Heart left ventricle (tissue), 16 donors: Measurements from ENCODE around the gene OR8B12. TPM values are rescaled to one million over a fixed set of nuclear protein-coding genes. Genes with fewer than 3 reads are reported as not detected.
"Not testable (repeated sequence)": the region's sequence is repeated elsewhere in the genome, so short reads cannot be mapped to it uniquely, and the experiment has no call there.

Source experiments
- ATAC-seq, 4 donors: fragments of 200-7000 bp; cut with Tn5 transposase; one replicate each; pipeline ENCODE4 v1.9.1; 2020 to 2022; ENCODE audit warnings: moderate library complexity in 4 of 4, mild to moderate bottlenecking in 3 of 4, moderate number of reproducible peaks in 1 of 4
- DNase-seq, 5 donors: peaks; one replicate each; pipeline ENCODE4 v3.0.0-alpha.2; 2020
- H3K27ac ChIP-seq, 12 donors: fragments of 200-600 bp; sonication (generic) in 4 of 12; one replicate each; pipeline versions ENCODE4 v1.5.0 to v1.8.0; 2016 to 2022; ENCODE audit warnings: mild to moderate bottlenecking in 2 of 12
- H3K27me3 ChIP-seq, 9 donors: fragments of 200-600 bp; sonication (generic) in 2 of 9; one replicate each; pipeline versions ENCODE4 v1.5.1 to v1.8.0; 2016 to 2022; ENCODE audit warnings: mild to moderate bottlenecking in 3 of 9
- H3K36me3 ChIP-seq, 9 donors: fragments of 200-600 bp; sonication (generic) in 2 of 9; one replicate each; pipeline versions ENCODE4 v1.5.0 to v1.8.0; 2018 to 2022; ENCODE audit warnings: mild to moderate bottlenecking in 2 of 9
- H3K4me1 ChIP-seq, 12 donors: fragments of 200-600 bp; sonication (generic) in 4 of 12; one replicate each; pipeline versions ENCODE4 v1.5.0 to v1.8.0; 2016 to 2022; ENCODE audit warnings: mild to moderate bottlenecking in 3 of 12
- H3K4me3 ChIP-seq, 12 donors: fragments of 200-600 bp; sonication (generic) in 4 of 12; one replicate each; pipeline versions ENCODE4 v1.5.0 to v1.8.0; 2017 to 2022; ENCODE audit warnings: mild to moderate bottlenecking in 9 of 12, moderate library complexity in 4 of 12
- H3K9me3 ChIP-seq, 12 donors: fragments of 200-600 bp; sonication (generic) in 4 of 12; one replicate each; pipeline versions ENCODE4 v1.5.0 to v1.8.0; 2016 to 2022; ENCODE audit warnings: mild to moderate bottlenecking in 1 of 12
- CTCF ChIP-seq, 12 donors: fragments of 200-600 bp; sonication (generic) in 4 of 12; IDR thresholded peaks; one replicate each; pipeline versions ENCODE4 v1.5.0 to v1.8.0; 2018 to 2022; ENCODE audit warnings: antibody characterized with exemption in 12 of 12, mild to moderate bottlenecking in 5 of 12
- POLR2A ChIP-seq, 2 donors: fragments of 450-650 bp; IDR thresholded peaks; one replicate each; pipeline ENCODE4 v1.6.1; 2017; ENCODE audit warnings: antibody characterized with exemption in 2 of 2, mild to moderate bottlenecking in 2 of 2, moderate library complexity in 2 of 2
- WGBS, 4 donors: extraction: QIAGEN DNeasy Blood & Tissue Kit in 2 of 4; methylation state at CpG; one replicate each; pipeline versions ENCODE4 v1.1.5 to v1.1.7; 2013 to 2018; 5-methylcytosine and 5-hydroxymethylcytosine counted together
- intact Hi-C, 10 donors: fragments of 100-400 bp; cut with DNase I; formaldehyde crosslinking; loops; one replicate each; pipeline versions ENCODE4 v1.11.1 to v1.14.2; 2022
- polyA plus RNA-seq, 2 donors: library from polyadenylated mRNA; stranded (reverse); fragments of 200-250 nt; gene quantifications; one replicate each; pipeline ENCODE4 v1.2.3, GENCODE V29; 2013
- total RNA-seq, 9 donors: library from RNA; depleted of rRNA in 2 of 9; stranded (reverse); fragments of >200 nt in 2 of 9; fragmentation: NEBNext Ultra II Directional in 3 of 9; extraction: Animal tissue kit (Norgen Biotek cat#: 25700) in 3 of 9; gene quantifications; one replicate each; pipeline versions ENCODE4 v1.1.0 to v1.2.4, GENCODE V29; 2016 to 2023
- donor health status: ischemic (EF 13 %, LVEDD 7.1; RV severe dilation, severe dysfunction).
- donor health status: healthy with polysubstance abuse.
- donor health status: DM: no; HTN: yes; CAD: no.
- donor health status: DM: no; HTN: no; CAD: no.
- donor health status: ischemic (EF 25% LVEDD 6.9; RV normal size, moderate dysfunction).
- donor health status: ischemic (EF 25% LVEDD 5.7; RV mildly dilated, moderate dysfunction).
- donor health status: healthy.
- donor health status: DM: yes; HTN: yes; CAD: no.
- donor health status: ischemic (EF 35%, LVEDD 5.7; RV mildly dilated, moderate dysfunction).
- donor health status: nonischemic (EF 11% LVEDD 7.7; RV severe dilation, severe dysfunction).
- donor health status: DM: yes; HTN: yes; CAD: no.
- donor health status: PGD.
- donor health status: ischemic (EF 29% LVEDD 5.4; RV normal size, mild dysfunction).
- donor health status: nonischemic (EF 23%, LVEDD 6.1; RV moderate dilation, normal function).

OR8B12 gene
- total and polyA plus RNA-seq, 11 donors = not detected

DNA sequence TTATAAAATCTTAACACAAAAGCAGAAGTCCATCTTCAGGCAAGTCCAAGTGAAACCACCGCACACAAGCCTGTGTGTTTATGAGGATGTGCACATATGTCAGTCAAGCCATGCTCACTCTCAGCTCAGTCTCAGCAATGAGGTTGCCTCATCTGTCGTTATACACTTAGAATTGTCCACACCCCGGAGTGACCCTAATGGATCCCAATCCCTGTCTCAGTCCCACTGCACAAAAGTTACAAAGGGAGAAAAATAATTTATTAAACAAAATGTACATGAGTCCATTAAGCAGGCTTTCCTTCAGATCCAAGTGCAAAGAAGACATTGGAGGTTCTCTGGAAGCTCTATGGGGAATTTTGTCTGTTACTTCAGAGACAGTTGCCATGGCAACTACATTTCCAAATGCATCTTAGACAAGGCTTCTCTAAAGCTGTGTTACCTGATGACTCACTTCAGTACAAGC, 24.4 kb downstream of the OR8B12 start:
- TF ChIP-seq POLR2A (IDR thresholded peaks at IDR 0.05) (no peak), CTCF (IDR thresholded peaks at IDR 0.05) (no peak)
- WGBS, 4 donors = 73 to 83% (median 74%) methylated on average over 3 of the region's 3 CpGs
- Histone ChIP-seq H3K27ac (no peak overlapping the region), H3K27me3 (peaks cover 0 to 4% (median 0%) of the 10 kb centered on the region in 9 donors), H3K36me3 (no peaks in the 10 kb centered on the region), H3K9me3 (no peaks in the 10 kb centered on the region), H3K4me3 (no peak overlapping the region), H3K4me1 (peaks cover 0 to 18% (median 0%) of the 10 kb centered on the region in 12 donors)
- no peak for ATAC-seq
- DNase-seq = no peak
- intact Hi-C loops = no loop called here

DNA sequence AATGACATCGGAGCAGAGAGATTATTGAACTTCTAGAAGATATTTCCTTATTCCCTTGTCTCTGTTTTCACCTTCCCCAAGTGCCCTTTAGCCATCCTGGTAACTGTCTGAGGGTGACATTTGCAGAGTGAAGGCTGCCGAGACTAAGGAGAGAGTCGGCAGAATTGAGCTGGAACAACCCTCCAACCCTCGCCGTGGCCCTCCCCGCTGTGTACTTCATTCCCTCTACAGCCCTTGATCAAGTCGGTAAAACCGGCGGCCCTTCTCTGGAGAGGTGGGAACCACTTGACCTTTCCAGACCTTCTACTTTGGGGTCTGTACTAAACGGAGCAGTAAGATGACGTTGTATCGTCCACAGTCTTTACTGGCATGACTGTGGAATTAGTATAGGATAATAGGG, 26.1 kb downstream of the OR8B12 start:
- TF ChIP-seq CTCF (IDR thresholded peaks at IDR 0.05) (no peak), POLR2A (IDR thresholded peaks at IDR 0.05) (no peak)
- ATAC-seq (no peak), DNase-seq (no peak)
- Histone ChIP-seq H3K9me3 (no peaks in the 10 kb centered on the region), H3K4me1 (peaks cover 0 to 18% (median 0%) of the 10 kb centered on the region in 12 donors), H3K36me3 (no peaks in the 10 kb centered on the region), H3K4me3 (no peak overlapping the region), H3K27me3 (peaks cover 0 to 4% (median 0%) of the 10 kb centered on the region in 9 donors), H3K27ac (no peak overlapping the region)
- 63 to 81% (median 78%) methylated on average over 12 of the region's 12 CpGs for WGBS, 4 donors
- intact Hi-C loops = no loop called here

GRCh38 chr11:124514675-124515074, 28.8 kb downstream of the OR8B12 start:
- intact Hi-C loops, DNase-seq, ATAC-seq, H3K9me3 ChIP-seq, H3K27me3 ChIP-seq, H3K36me3 ChIP-seq, H3K4me3 ChIP-seq, H3K27ac ChIP-seq: not testable (repeated sequence)
- H3K4me1 ChIP-seq = peaks cover 0 to 12% (median 0%) of the 10 kb centered on the region in 12 donors
- 92 to 96% (median 95%) methylated on average over 4 of the region's 4 CpGs for WGBS, 4 donors

DNA sequence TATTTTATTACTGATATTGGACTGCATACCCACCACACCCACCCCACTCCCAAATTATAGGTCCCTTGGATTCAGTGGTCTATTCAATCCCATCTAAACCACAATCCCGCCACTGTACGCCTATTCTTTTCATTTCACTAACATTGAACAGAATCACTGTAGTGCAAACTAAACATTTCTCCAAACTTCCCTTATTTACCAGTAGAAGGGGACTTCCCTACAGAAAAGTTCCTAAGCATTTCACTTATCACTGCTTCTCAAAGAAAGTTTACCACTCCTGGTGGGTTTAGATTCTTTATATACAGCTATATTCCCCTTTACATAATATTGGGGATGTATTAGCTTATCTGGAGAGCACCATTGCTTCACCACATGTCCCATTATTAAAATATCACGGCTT, 29.3 kb downstream of the OR8B12 start:
- peaks cover 0 to 8% (median 0%) of the 10 kb centered on the region in 12 donors for H3K4me1 ChIP-seq
- WGBS, 4 donors = 90 to 93% (median 91%) methylated on average over 3 of the region's 3 CpGs

More for the DNA sequence above, 29.3 kb downstream of the OR8B12 start:
- H3K4me3 ChIP-seq = no peak overlapping the region
- no peak for ATAC-seq
- peaks cover 0 to 7% (median 0%) of the 10 kb centered on the region in 9 donors for H3K27me3 ChIP-seq
- peaks cover 0 to under 1% (median 0%) of the 10 kb centered on the region in 12 donors for H3K9me3 ChIP-seq
- no peak overlapping the region for H3K27ac ChIP-seq
- TF ChIP-seq POLR2A (IDR thresholded peaks at IDR 0.05) (no peak), CTCF (IDR thresholded peaks at IDR 0.05) (no peak)
- H3K36me3 ChIP-seq = no peaks in the 10 kb centered on the region
- DNase-seq = no peak
- intact Hi-C loops = no loop called here
